HK-2 (cell line): ENCODE measurements around the gene MMP23B.
"Not testable (repeated sequence)": the region's sequence is repeated elsewhere in the genome, so short reads cannot be mapped to it uniquely, and the experiment has no call there.

ENCODE experiments used
- DNase-seq: peaks from one replicate; pipeline ENCODE4 v3.0.0-alpha.2; 2018; ENCODE audit not compliant: unreplicated experiment

Gene MMP23B

DNA sequence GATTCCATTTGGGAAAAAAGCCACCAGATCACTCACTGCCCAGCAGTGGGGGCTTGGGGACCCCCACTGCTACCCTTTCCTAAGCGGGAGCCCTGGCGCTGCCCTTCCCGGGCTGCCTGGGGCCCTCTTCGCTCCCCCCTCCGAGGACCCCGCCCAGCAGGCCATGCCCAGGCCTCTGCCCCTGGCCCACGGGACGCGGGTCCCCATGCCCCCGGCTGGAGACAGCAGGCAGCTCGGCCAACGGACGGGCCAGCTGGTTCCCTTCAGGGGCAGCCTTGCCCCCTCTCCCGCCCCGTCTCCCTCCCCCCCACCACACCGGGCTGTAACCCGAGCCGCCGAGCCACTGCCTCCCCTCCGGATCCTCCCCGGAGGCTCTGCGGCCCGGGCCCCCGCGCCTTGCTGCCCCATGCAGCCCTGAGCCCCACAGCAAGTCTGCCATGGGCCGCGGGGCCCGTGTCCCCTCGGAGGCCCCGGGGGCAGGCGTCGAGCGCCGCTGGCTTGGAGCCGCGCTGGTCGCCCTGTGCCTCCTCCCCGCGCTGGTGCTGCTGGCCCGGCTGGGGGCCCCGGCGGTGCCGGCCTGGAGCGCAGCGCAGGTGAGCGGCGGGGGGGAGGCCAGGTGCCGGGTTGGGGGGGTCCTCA is at the start of gene MMP23B:
TSS of gene MMP23B (plus strand) at position 392 of the 639 bp plus-strand sequence. CDS start at position 438, 46 bp downstream.
- no peak for DNase-seq

DNA sequence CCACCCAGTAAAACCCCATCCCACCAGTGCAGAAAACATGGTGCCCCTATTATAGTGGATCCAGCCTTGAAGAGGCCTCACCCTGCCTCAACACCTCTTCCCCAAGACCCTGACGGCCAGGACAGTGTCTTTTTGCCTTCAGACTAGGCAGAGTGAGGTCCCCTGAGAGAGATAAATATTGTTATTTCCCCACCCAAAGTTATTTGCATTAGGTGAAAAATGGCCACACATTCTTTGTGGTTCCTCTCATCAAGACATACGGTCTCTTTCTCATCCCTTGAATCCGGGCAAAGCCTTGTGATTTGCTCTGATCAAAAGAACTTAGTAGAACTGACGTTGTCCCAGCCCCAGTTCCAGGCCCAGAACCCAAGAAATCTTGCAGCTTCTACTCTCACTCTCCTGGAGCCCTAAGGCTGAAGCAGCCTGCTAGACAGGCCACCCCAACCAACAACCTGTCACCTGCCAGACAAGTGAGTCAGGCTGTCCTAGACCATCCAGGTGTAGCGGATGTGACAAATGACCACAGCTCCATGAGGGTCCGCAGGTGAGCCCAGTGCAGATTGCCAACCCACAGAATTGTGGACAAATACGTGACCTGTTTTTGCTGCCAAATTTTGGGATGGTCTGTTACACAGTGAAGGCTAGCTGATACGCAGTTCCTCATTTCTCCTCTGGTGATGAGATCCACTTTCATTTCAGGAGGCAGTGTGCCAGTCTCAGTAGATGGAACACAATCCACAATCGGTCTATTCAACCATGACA is 49.2 kb upstream of the MMP23B start:
- DNase-seq: no peak

DNA sequence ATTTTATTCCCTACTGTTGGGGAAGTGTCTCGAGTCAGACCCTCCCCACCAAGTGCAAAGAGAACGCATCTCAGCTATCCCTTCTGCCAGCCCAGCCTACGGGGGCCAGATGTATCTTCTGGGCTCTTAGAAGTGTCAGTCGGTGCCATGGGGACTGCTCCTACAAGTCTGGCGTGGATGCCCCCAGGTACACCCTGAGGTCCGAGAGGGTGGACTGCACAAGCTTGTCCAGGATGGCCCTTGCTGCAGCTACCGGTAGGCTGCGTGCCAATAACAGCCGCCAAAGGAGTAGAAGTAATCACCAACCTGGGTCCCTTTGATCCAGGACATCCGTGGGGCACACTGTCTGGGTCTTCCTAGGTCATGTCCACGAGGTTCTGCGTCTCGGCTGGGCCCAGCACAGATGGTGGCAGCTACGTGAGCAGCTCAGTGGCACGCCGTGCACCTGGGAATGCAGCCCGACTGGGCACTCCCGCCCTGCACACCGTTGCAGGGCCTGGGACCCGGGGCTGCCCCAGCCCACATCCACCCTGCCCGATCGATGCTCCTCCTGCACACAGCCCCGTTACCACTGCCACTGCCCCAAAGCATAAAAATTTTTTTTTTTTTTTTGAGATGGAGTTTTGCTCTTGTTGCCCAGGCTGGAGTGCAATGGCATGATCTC is 48.5 kb upstream of the MMP23B start:
- no peak for DNase-seq

GRCh38 chr1:1591452-1591851 is 40.5 kb upstream of the MMP23B start:
- no peak for DNase-seq

DNA sequence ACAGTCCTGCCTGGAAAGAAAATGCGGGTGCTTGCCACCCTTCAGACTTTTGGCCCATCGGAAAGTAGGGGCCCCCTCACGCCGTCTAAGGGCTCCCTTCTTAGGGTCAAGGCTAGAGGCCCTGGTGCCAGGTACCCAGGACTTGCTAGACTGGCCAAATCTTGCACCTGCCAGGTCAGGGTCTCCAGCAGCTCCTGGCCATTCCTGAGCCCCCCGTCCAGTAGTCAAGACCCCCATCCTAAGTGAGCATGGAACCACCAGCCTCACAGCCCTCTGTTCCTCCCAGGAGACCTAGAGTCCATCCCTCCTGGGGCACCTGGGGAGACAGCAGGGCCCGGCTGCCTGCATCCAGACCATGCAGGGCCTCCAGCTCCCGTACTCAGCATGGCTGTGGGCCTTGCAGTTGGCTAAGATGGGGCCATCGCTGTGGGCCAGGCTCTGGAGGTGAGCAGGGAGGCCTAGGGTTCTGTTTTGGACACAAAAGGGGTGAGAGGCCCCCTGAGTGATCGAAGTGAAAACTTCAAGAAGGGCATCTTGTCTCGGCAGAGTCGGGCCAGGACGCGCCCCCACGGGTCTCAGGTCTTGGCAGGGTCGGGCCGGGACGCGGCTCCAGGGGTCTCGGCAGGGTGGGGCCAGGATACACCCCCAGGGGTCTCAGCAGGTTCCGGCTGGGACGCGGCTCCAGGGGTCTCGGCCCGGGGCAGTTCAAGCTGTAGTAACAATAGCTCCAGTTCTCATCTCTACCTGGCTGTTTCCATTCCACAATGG is 38.0 kb upstream of the MMP23B start:
- no peak for DNase-seq

- DNase-seq: no peak
Observed at GRCh38 chr1:1594602-1595260, 37.2 kb upstream of the MMP23B start.

- not testable (repeated sequence) for DNase-seq
Observed at GRCh38 chr1:1595341-1595740, 36.6 kb upstream of the MMP23B start.

DNA sequence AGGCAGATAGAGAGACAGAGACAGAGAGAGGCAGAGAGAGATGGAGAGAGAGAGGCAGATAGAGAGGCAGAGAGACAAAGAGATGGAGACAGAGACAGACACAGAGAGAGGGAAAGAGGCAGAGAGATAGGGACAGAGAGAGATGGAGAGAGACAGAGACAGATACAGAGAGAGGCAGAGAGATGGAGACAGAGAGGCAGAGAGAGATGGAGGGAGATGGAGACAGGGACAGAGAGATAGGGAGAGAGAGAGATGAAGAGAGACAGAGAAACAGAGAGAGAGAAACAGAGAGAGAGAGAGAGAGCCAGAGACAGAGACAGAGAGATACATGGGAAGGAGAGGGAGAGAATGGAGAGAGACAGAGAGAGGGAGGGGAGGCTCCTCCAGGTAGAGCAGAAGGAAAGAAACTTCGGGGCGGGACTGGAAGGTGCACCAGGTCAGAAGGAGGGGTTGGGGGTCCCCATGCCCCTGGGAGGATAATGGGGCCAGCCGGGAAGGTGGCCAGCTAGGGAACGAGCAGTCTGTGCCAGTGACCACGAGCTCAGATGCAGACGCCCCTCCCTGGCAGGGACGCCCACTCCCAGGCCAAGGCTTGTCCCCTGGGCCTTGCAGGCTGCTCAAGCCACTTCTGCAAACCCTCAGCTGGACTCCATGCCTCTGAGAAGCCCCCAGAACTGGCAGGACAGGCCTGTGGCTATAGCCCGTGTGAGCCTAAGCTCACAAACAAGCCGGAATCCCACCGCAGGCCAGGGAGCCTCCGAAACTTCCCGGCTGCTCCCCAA is 35.3 kb upstream of the MMP23B start:
- no peak for DNase-seq

- peak; percentile 32 for DNase-seq
Observed at GRCh38 chr1:1597275-1597930, 34.6 kb upstream of the MMP23B start.

DNA sequence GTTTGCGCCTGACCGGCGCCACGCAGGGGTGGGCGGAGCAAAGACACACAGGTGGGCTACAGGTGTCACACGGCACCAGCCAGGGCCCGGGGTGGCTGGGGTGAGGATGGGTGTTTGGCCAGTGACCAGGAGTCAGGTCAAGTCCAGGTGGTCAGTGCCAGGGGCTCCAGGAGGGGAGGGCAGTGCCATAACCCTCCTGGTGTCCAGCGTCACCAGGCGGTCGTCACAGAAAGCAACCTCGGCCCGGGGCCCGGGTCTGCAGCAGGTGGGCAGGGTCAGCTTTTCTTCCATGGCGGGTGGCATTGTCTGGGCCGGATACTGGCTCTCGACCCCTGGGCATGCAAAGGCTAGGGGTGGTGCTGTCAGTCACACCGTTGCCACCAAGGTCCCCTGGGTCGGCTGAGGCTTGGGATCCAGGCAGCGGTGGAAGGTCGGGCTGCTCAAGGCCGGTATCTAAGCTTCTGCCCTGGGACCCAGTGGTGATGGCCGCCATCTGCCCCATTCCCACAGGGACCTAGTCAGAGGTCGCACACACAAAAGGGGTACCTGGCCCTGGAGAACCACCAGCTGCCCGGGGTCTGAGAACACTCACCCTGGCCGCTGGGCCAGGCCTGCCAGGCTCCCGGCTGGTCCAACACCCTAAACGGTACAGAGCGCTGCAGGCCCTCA is 33.8 kb upstream of the MMP23B start:
- no peak for DNase-seq

DNA sequence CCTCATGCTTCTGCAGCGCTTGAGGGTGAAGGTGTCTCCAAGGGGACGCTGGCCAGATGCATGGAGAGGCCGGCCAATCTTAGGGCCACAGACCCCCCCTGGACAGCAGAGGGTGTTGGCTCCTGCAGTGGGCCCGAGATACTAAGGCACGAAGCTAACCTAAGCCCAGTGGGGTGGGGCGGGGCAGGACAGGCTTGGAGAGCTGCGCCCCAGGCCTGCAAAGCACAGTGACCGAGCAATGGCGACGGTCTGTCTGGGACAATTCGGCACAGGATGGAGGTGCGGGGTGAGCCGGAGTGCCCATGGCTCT is 33.3 kb upstream of the MMP23B start:
- no peak for DNase-seq

- no peak for DNase-seq
Observed at GRCh38 chr1:1599030-1599934, 32.7 kb upstream of the MMP23B start.

DNA sequence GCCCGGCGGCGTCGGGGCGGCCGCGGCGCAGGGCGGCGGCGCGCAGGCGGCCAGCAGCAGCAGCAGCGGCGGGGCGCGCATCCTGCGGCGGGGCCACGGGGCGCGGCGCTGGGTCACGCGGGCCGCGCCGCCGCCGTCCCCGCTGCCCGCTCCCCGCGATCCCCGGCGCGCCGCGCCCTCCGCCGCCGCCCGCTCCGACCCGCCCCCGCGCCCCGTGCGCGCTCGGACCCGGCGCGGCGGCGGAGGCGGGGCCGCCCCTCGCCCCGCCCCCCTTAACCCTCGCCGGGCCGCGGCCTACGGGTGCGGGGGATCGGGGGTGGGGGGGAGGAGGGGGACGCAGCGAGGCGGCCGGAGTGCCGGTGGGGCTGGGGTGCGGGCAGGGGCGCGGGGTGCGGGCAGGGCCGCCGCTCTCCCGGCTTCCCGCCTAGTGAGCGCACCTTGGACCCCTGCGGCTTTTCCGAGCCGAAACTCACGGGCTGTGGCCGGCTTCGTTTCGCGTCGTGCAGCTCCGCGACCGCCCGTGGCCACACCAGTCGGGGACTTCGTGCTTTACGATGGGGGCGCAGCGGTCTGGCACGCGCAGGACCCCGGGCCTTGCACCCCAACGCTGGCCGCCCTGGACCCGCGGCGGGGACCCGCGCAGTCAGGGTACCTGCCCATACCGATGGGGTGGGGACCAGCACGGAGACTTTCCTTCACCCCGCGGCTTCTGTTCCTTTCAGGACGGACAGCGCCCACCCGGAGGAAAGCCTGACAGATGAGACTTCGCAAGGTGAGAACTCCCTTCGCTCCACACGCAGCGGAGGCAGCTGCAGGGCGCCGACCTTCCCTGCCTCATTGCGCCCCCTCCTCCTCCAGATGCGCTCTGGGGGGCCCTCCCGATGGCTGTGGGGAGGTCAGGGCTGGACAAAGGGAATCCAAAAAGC is 31.8 kb upstream of the MMP23B start, which contains the start of gene FNDC10:
TSS of gene FNDC10 (minus strand) at position 201 of the 926 bp plus-strand sequence. CDS start at position 81, 120 bp downstream.
- no peak for DNase-seq

- no peak for DNase-seq
Observed at GRCh38 chr1:1600861-1601563, 31.0 kb upstream of the MMP23B start.

DNA sequence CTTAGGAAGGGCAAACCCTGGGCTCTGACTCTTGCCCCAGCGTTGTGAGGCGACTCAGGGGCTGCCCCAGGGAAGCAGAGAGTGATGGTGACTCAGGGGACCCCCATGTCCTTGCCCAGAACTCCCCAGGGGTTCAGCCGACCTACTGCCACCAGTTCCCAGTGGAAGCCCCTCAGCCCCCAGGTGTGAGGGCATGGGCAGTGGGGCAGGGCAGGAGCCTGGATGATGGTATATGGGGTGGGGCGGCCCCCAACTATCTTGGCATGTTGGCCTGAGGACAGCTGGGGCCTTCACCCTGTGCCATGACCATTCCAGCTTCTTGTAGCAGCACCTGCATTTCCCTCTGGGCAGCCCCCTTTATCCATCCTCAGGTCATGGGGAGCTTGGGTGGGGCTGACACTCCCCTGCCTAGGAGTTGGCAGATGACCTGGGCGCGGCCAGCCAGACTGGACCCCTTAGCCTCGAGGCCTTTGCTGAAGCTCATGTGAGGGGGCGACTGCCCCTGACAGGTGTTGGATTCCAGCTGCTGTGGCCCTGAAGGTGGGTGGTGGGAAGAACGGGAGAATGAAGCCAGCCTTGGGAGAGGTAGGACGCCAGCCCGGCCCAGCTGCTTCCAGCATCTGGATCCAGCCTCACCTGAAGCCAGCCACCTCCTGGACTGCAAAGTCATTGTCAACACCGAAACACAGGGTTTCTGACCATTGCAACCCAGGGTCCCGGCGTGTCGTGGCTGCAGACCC is 30.2 kb upstream of the MMP23B start:
- no peak for DNase-seq

DNA sequence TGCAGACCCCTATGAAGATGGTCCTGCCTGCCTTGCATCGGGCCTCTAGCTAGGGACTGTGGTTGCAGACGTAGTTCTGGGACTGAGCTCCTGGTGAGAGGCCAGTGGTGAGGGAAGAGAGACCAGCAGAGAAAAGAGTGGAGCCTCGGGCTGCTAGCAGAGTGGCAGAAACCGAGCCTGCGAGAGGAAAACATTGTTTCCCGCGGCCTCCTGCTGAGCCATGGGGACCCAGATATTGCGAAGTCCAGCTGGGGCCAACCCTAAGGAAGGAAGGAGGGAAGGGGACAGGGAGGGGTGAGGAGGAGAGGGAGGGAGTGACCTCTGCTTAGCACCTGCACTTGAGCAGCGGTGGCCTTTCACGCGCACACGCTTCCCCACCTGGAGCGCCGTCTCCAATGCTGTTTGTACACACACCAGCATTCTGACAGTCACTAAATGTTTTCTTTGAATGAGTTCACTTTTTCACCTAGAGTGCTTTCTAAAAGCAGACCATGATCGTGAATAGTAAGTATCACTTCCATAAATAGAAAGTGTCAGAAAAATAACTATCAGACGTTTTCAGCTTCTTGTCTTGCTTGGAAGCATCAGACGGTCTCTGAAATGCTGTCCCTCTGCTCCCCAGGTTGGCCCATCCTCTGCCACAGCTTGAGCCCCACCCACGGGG is 29.5 kb upstream of the MMP23B start:
- no peak for DNase-seq
